ENCODE data around the gene CDO1.

The CDO1 gene

DNA sequence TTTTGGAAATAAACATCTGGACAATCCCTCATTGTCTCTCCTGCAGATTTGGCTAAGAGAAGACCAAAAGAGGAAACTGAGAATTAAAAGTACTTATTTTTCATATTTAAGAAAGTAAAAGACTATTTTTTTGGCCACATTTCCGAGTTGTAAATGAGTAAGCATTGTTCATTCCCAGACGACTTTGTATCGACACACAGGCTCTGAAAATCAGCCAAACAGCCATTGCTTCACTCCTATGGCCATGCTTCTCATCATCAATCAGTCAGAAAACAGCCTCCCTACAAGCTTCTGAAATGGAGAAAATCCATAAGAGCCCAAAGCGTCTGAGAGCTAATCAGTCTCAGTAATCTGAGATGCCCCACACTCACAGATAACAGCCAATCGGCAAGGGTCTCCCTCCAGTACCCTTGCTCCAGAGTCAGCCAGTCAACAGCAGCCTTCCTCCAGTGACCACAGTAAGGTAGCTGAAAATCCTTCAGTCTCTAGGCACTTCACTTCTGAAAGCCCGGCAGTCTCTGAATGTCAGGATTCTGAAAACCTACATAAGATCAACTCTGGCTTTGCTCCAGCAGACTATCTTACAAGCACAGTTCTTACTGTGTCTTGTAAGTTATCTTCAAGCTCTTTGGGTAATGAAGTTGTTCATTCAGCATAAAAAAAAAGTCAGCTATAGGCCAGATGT, 30.9 kb downstream of the CDO1 start:
- no peak for TF ChIP-seq CTCF (IDR thresholded peaks at IDR 0.05; ENCODE audit: insufficient read depth, low read length)
- TF ChIP-seq SPI1 (IDR thresholded peaks at IDR 0.05; ENCODE audit: borderline replicate concordance, low read depth): no peak
- TF ChIP-seq POLR2AphosphoS5 (IDR thresholded peaks at IDR 0.05; ENCODE audit: low read depth): no peak
- TF ChIP-seq REST (IDR thresholded peaks at IDR 0.05; ENCODE audit: insufficient replicate concordance, low read depth): no peak
- TF ChIP-seq GABPA (IDR thresholded peaks at IDR 0.05; ENCODE audit: low read depth): no peak
- DNase-seq (ENCODE audit: low read depth in 1 of 2, low spot score in 1 of 2): no peak
- Histone ChIP-seq H3K4me3 (replicated peaks; ENCODE audit: insufficient read depth, low read length) (no peak overlapping the region), H3K27me3 (ENCODE audit: insufficient read depth, poor library complexity, severe bottlenecking) (no peaks in the 10 kb centered on the region), H3K27ac (replicated peaks) (no peak overlapping the region)

DNA sequence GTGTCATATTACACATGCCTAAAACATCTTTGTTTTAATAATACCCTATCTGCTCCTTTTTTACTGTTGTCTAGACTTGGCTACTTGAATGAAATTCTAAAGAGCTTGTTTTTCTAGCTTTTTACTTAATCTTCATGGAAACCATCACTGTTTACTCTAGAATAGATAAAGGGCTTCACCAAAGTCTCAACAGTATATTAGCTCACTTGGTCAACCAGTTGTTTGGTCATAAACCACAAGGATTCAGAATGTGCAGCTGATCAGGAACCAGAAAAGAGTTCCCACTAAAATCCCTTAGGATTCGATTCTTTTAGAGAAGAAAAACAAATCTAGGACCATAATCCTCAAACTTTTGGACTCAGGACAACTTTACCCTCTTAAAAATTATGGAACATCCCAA, 38.0 kb downstream of the CDO1 start:
- no peak for DNase-seq (ENCODE audit: low read depth in 1 of 2, low spot score in 1 of 2)
- Histone ChIP-seq H3K27me3 (ENCODE audit: insufficient read depth, poor library complexity, severe bottlenecking) (no peaks in the 10 kb centered on the region), H3K27ac (replicated peaks) (no peak overlapping the region), H3K4me3 (replicated peaks; ENCODE audit: insufficient read depth, low read length) (no peak overlapping the region)
- TF ChIP-seq CTCF (IDR thresholded peaks at IDR 0.05; ENCODE audit: insufficient read depth, low read length) (no peak), POLR2AphosphoS5 (IDR thresholded peaks at IDR 0.05; ENCODE audit: low read depth) (no peak), GABPA (IDR thresholded peaks at IDR 0.05; ENCODE audit: low read depth) (no peak), REST (IDR thresholded peaks at IDR 0.05; ENCODE audit: insufficient replicate concordance, low read depth) (no peak), SPI1 (IDR thresholded peaks at IDR 0.05; ENCODE audit: borderline replicate concordance, low read depth) (no peak)

DNA sequence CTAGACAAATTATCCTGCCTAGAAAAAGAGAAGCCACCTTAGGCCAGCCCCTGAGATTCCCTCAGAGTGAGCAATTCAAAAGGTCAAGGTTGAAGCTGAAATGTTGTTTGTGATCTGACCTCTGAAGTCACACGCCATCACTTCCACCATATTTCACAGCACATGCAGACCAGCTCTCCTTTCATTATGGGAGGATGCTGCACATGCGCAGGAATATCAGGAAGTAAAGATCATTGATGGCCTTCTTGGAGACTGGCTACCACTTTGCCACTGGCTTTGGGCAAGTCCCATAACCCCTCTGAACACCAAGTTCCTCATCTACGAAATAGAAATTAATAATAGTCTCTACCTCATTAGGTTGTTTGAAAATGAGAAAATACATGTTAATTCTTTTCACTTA, 39.5 kb downstream of the CDO1 start:
- Histone ChIP-seq H3K4me3 (replicated peaks; ENCODE audit: insufficient read depth, low read length) (no peak overlapping the region), H3K27ac (replicated peaks) (no peak overlapping the region), H3K27me3 (ENCODE audit: insufficient read depth, poor library complexity, severe bottlenecking) (no peaks in the 10 kb centered on the region)
- no peak for DNase-seq (ENCODE audit: low read depth in 1 of 2, low spot score in 1 of 2)
- no peak for TF ChIP-seq POLR2AphosphoS5 (IDR thresholded peaks at IDR 0.05; ENCODE audit: low read depth)
- TF ChIP-seq CTCF (IDR thresholded peaks at IDR 0.05; ENCODE audit: insufficient read depth, low read length): no peak
- TF ChIP-seq REST (IDR thresholded peaks at IDR 0.05; ENCODE audit: insufficient replicate concordance, low read depth): no peak
- no peak for TF ChIP-seq SPI1 (IDR thresholded peaks at IDR 0.05; ENCODE audit: borderline replicate concordance, low read depth)
- TF ChIP-seq GABPA (IDR thresholded peaks at IDR 0.05; ENCODE audit: low read depth): no peak

All from HL-60 (cell line).